Upper lobe of left lung (tissue), 6 donors: ENCODE measurements around the gene NMUR2. TPM values are rescaled to one million over a fixed set of nuclear protein-coding genes. Genes with fewer than 3 reads are reported as not detected.

ENCODE experiments used
- ATAC-seq, 2 donors: fragments of 200-7000 bp; cut with Tn5 transposase; one replicate each; pipeline ENCODE4 v1.9.1; 2022; ENCODE audit warnings: mild to moderate bottlenecking in 2 of 2, moderate library complexity in 2 of 2; ENCODE audit not compliant: low FRiP score in 2 of 2
- DNase-seq, 2 donors: peaks; one replicate each; pipeline ENCODE4 v3.0.0-alpha.2; 2019 to 2020
- H3K27ac ChIP-seq, 4 donors: fragments of 200-600 bp; sonication (generic); one replicate each; pipeline ENCODE4 v1.5.1; 2016 to 2019
- H3K27me3 ChIP-seq, 4 donors: fragments of 200-600 bp; sonication (generic); one replicate each; pipeline ENCODE4 v1.5.1; 2017 to 2019
- H3K36me3 ChIP-seq, 4 donors: fragments of 200-600 bp; sonication (generic); one replicate each; pipeline ENCODE4 v1.5.1; 2016 to 2019
- H3K4me1 ChIP-seq, 4 donors: fragments of 200-600 bp; sonication (generic); one replicate each; pipeline ENCODE4 v1.5.1; 2018 to 2019
- H3K4me3 ChIP-seq, 4 donors: fragments of 200-600 bp; sonication (generic); one replicate each; pipeline ENCODE4 v1.5.1; 2017 to 2019; ENCODE audit warnings: mild to moderate bottlenecking in 2 of 4, moderate library complexity in 1 of 4
- H3K9me3 ChIP-seq, 4 donors: fragments of 200-600 bp; sonication (generic); one replicate each; pipeline ENCODE4 v1.5.1; 2018 to 2019
- EP300 ChIP-seq, 4 donors: sonication (generic); formaldehyde crosslinking; IDR thresholded peaks; one replicate each; pipeline ENCODE4 v1.5.1; 2017; ENCODE audit warnings: antibody characterized with exemption in 4 of 4, control low read depth in 2 of 4
- POLR2A ChIP-seq, 4 donors: fragments of 450-650 bp; IDR thresholded peaks; one replicate each; pipeline ENCODE4 v1.5.1; 2016 to 2017; ENCODE audit warnings: antibody characterized with exemption in 4 of 4, mild to moderate bottlenecking in 2 of 4
- POLR2AphosphoS5 ChIP-seq, 2 donors: sonication (generic); formaldehyde crosslinking; IDR thresholded peaks; one replicate each; pipeline ENCODE4 v1.5.1; 2017; ENCODE audit warnings: antibody characterized with exemption in 2 of 2
- WGBS, 2 donors: methylation state at CpG; one replicate each; pipeline ENCODE4 v1.1.5; 2017 to 2018; 5-methylcytosine and 5-hydroxymethylcytosine counted together
- total RNA-seq, 6 donors: library from RNA; depleted of rRNA in 4 of 6; stranded (reverse); fragments of >200 nt in 4 of 6; gene quantifications; one replicate each; pipeline versions ENCODE4 v1.1.0 to v1.2.1, GENCODE V29; 2016 to 2021
- TF ChIP-seq, protein P1 (sequence below), 6 experiments: fragments of 450-650 bp in 4 of 6; fragments of 200-600 bp in 2 of 6; sonication (generic) in 2 of 6; IDR thresholded peaks; one replicate each; pipeline ENCODE4 v1.5.1; 2016 to 2019; ENCODE audit warnings: antibody characterized with exemption in 6 of 6
- donor health status: DM: no; HTN: no; CAD: no; lungs with moderate emphysema.
- donor health status: DM: no; HTN: yes; CAD: no; lungs with severe emphysema.

NMUR2 gene
- total RNA-seq, 6 donors from 2014 or later: 0.09 to 0.37 (median 0.15) TPM; not detected in 3

DNA sequence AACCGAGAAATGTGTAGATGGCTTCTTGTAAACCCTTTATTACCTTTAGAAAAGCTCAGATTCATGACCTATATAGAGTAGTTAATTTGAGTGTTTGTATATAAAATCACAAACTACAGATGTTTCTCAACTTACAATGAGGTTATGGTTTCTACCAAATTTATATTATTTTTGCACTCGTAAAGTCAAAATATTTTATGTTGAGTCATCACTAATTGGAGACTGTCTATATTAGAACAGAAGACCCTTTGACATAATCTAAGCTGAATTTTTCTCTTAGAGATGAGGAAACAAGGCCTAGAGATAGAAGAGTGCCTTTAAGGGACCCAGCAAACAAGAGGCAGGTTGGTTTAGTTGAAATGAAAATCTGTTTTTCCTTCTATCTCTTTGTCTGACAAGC is 20.0 kb upstream of the NMUR2 start:
- no peak overlapping the region for H3K27ac ChIP-seq
- no peak overlapping the region for H3K4me3 ChIP-seq
- H3K4me1 ChIP-seq: no peaks in the 10 kb centered on the region
- DNase-seq (no peak), ATAC-seq (no peak)
- no peaks in the 10 kb centered on the region for H3K27me3 ChIP-seq
- no peaks in the 10 kb centered on the region for H3K36me3 ChIP-seq
- no peak for TF ChIP-seq EP300 (IDR thresholded peaks at IDR 0.05)
- TF ChIP-seq POLR2AphosphoS5 (IDR thresholded peaks at IDR 0.05): no peak
- TF ChIP-seq, protein P1, sequence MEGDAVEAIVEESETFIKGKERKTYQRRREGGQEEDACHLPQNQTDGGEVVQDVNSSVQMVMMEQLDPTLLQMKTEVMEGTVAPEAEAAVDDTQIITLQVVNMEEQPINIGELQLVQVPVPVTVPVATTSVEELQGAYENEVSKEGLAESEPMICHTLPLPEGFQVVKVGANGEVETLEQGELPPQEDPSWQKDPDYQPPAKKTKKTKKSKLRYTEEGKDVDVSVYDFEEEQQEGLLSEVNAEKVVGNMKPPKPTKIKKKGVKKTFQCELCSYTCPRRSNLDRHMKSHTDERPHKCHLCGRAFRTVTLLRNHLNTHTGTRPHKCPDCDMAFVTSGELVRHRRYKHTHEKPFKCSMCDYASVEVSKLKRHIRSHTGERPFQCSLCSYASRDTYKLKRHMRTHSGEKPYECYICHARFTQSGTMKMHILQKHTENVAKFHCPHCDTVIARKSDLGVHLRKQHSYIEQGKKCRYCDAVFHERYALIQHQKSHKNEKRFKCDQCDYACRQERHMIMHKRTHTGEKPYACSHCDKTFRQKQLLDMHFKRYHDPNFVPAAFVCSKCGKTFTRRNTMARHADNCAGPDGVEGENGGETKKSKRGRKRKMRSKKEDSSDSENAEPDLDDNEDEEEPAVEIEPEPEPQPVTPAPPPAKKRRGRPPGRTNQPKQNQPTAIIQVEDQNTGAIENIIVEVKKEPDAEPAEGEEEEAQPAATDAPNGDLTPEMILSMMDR (IDR thresholded peaks at IDR 0.05): no peak
- TF ChIP-seq POLR2A (IDR thresholded peaks at IDR 0.05): no peak
- no peaks in the 10 kb centered on the region for H3K9me3 ChIP-seq
- WGBS, 2 donors: 88 to 93% methylated on average over 2 of the region's 2 CpGs

DNA sequence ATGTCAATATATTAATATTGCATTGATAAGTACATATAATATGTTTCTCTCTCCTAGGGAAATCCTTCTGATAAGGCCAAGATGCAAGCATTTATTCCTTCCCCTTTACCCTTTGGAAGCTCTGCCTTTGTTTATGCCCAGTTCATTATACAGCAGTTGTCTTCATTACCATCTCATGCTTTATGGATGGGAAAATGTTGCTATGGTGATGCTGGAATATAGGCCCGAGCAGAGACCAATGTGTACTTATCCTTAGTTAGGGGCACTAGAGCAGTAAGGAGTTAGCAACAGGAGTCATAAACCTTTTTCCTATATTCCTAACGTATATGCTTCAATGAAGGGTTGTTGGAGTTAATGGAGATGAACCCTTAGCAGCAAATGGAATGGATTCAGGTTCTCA is 19.4 kb upstream of the NMUR2 start:
- 75 to 79% methylated on average over 2 of the region's 2 CpGs for WGBS, 2 donors
- Histone ChIP-seq H3K4me1 (no peaks in the 10 kb centered on the region), H3K36me3 (no peaks in the 10 kb centered on the region), H3K27me3 (no peaks in the 10 kb centered on the region), H3K4me3 (no peak overlapping the region), H3K27ac (no peak overlapping the region), H3K9me3 (no peaks in the 10 kb centered on the region)
- no peak for TF ChIP-seq POLR2AphosphoS5 (IDR thresholded peaks at IDR 0.05)
- DNase-seq (no peak), ATAC-seq (no peak)

DNA sequence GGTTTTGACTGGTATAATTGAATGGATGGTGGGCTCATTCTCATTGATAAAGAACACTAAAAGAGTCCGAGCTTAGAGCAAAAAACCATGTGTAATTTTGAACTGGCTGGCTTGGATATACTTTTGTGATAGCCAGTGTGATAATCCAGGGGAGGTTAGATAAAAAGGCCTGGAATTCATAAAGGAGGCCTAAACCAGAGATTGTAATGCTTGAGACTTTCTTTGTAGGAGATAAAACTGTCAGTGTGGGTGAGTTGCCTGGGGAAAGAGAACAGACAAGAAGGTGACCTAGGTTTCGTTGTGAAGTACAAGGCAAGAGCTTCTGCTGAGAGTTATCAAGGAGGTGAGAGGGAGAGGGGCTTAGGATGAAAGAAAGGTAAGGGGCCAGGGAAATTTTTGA is 17.0 kb upstream of the NMUR2 start:
- Histone ChIP-seq H3K27me3 (no peaks in the 10 kb centered on the region), H3K9me3 (no peaks in the 10 kb centered on the region), H3K4me3 (no peak overlapping the region), H3K27ac (no peak overlapping the region), H3K4me1 (no peaks in the 10 kb centered on the region), H3K36me3 (no peaks in the 10 kb centered on the region)
- ATAC-seq (no peak), DNase-seq (no peak)
- no peak for TF ChIP-seq POLR2A (IDR thresholded peaks at IDR 0.05)
- TF ChIP-seq POLR2AphosphoS5 (IDR thresholded peaks at IDR 0.05): no peak
- TF ChIP-seq EP300 (IDR thresholded peaks at IDR 0.05): no peak
- TF ChIP-seq, protein P1 (IDR thresholded peaks at IDR 0.05): no peak
- WGBS, 2 donors: 77 to 80% methylated on average over 2 of the region's 2 CpGs

- H3K27ac ChIP-seq: no peak overlapping the region
- no peaks in the 10 kb centered on the region for H3K36me3 ChIP-seq
- no peaks in the 10 kb centered on the region for H3K27me3 ChIP-seq
- ATAC-seq (no peak), DNase-seq (no peak)
- H3K4me1 ChIP-seq: no peaks in the 10 kb centered on the region
- H3K9me3 ChIP-seq: peaks cover 0 to 8% (median 7%) of the 10 kb centered on the region in 4 donors
- TF ChIP-seq EP300 (IDR thresholded peaks at IDR 0.05): no peak
- TF ChIP-seq, protein P1 (IDR thresholded peaks at IDR 0.05): no peak
- no peak for TF ChIP-seq POLR2A (IDR thresholded peaks at IDR 0.05)
- no peak for TF ChIP-seq POLR2AphosphoS5 (IDR thresholded peaks at IDR 0.05)
- H3K4me3 ChIP-seq: no peak overlapping the region
- 71 to 90% methylated on average over 1 of the region's 1 CpG for whole genome bisulfite sequencing, 2 donors
Measured at GRCh38 chr5:152412129-152412528, 7.0 kb upstream of the NMUR2 start.

DNA sequence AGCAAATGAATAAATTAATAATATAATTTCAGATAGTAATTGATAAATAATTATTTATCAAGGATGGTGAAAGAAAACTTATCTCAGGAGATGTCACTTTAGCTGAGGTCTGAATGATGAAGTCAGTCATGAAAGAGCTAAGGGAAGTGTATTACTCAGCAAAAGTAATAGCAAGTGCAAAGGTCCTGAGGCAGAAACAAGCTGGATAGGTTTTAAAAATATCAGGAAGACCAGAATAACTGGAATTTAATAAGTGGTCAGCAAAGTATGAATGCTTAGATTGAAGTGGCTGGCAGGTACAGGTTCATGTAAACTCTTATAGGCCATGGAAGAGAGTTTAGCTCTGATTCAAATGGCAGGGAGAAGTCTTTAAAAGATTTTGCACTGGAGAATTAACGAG is 1.0 kb upstream of the NMUR2 start:
- no peak overlapping the region for H3K4me3 ChIP-seq
- H3K27me3 ChIP-seq: no peaks in the 10 kb centered on the region
- no peak overlapping the region for H3K27ac ChIP-seq
- DNase-seq (no peak), ATAC-seq (no peak)
- no peaks in the 10 kb centered on the region for H3K4me1 ChIP-seq
- H3K9me3 ChIP-seq: no peaks in the 10 kb centered on the region
- WGBS, 2 donors: 69 to 70% methylated on average over 1 of the region's 1 CpG
- no peaks in the 10 kb centered on the region for H3K36me3 ChIP-seq
- TF ChIP-seq POLR2AphosphoS5 (IDR thresholded peaks at IDR 0.05): no peak
- no peak for TF ChIP-seq POLR2A (IDR thresholded peaks at IDR 0.05)
- no peak for TF ChIP-seq EP300 (IDR thresholded peaks at IDR 0.05)
- TF ChIP-seq, protein P1 (IDR thresholded peaks at IDR 0.05): no peak
